ENCODE results near the gene UBE2S. TPM values are rescaled to one million over a fixed set of nuclear protein-coding genes. Genes with fewer than 3 reads are reported as not detected.

Gene UBE2S
- total RNA-seq, 2 donors from 2014 or later, result 16.3 to 17.9 TPM

DNA sequence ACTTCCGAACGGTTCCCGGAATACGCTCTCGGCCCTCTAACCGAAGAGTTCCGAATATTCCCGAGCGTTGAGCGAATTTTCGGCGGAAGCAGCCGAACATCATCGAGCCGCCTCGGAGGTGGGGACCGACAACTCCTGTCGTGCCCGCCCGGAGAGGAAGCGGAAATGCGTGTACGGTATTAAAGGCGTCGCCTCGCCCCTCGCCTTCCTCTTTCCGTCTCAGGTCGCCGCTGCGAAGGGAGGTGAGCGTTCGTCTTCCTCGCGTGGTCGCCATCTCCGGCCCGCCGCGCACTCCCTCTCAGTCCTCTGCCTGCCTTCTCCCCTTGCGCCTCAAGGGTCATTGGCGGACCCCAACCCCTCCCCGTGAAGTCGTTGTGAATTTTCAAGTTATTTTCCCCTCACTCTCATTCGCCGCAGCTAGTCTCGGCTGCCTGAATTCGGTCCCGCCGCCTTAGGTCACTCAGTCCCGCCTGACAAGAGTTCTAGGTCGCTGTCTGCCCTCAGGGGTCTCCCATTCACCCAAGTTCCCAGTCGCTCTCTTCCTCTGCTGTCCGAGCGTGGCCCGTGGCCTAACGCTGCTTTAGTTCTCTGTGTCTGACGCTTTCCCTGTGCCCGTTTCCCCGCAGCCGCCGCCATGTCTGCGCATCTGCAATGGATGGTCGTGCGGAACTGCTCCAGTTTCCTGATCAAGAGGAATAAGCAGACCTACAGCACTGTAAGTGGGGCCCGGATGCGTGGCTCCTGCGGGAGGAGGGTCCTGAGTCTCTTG is 21.7 kb downstream of the UBE2S start, which contains the start of gene RPL28:
Gene RPL28 (plus strand): TSS at position 209 of the 769 bp plus-strand sequence. CDS start 426 bp downstream, at position 635.
- Histone ChIP-seq H3K4me3 (peak within 1 kb of the TSS; percentile 99), H3K27me3 (replicated peaks; ENCODE audit: insufficient read depth) (no peaks in the 10 kb centered on the region), H3K4me1 (ENCODE audit: control insufficient read depth in 1 of 2, low read depth in 2 of 2) (peaks cover 31 to 52% of the 10 kb centered on the region in 2 donors), H3K36me3 (peaks cover 9% of the 10 kb centered on the region), H3K27ac (peak within 1 kb of the TSS; percentile 95 to 99), H3K9me3 (no peaks in the 10 kb centered on the region)
- DNase-seq (ENCODE audit: low spot score) (peak; percentile 89), ATAC-seq (ENCODE audit: insufficient number of reproducible peaks, low FRiP score, low read depth) (peak; percentile 73)
- TF ChIP-seq, protein P1, sequence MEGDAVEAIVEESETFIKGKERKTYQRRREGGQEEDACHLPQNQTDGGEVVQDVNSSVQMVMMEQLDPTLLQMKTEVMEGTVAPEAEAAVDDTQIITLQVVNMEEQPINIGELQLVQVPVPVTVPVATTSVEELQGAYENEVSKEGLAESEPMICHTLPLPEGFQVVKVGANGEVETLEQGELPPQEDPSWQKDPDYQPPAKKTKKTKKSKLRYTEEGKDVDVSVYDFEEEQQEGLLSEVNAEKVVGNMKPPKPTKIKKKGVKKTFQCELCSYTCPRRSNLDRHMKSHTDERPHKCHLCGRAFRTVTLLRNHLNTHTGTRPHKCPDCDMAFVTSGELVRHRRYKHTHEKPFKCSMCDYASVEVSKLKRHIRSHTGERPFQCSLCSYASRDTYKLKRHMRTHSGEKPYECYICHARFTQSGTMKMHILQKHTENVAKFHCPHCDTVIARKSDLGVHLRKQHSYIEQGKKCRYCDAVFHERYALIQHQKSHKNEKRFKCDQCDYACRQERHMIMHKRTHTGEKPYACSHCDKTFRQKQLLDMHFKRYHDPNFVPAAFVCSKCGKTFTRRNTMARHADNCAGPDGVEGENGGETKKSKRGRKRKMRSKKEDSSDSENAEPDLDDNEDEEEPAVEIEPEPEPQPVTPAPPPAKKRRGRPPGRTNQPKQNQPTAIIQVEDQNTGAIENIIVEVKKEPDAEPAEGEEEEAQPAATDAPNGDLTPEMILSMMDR (IDR thresholded peaks at IDR 0.05), result no peak

DNA sequence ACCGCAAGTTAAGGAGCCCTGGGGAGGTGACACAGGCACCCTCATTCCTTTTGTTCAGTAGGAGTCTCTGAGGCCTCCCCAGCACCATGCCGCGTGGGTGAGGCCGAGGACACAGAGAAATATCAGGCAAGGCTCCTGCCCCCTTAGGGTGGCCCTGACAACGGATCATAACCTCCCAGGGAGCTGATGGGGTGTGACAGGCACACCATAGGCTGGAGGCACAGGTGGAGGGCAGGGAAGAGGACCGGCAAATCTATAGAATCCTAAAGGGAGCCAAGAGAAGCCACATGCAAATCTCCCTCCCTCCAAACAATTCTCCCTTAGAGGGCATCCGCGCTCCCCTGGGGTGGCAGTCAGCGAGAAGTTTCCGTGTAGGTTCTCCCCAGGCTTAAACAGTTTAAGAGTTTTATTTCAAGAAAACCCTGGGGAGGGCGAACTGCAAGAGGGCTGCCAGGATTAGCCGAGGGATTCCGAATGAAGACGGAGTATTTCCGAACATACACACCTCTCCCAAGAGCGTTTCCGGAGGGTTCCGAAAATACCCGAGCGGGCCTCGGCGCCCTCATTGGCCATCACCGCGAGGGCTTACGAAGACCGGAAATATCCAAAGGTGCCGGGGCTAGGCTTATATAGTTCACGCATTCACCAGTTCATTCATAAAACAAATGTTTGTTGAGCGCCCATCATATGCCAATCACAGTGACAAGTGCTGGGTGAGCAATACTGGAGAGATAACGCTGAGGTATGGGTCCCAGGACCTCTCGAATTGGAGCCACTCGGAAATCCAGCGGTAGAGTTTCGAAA is 22.5 kb downstream of the UBE2S start:
- DNase-seq (ENCODE audit: low spot score), result peak; percentile 95
- Histone ChIP-seq H3K27me3 (replicated peaks; ENCODE audit: insufficient read depth) (no peaks in the 10 kb centered on the region), H3K4me3 (peak overlapping the region; percentile 99), H3K9me3 (no peaks in the 10 kb centered on the region), H3K36me3 (peaks cover 9% of the 10 kb centered on the region), H3K4me1 (ENCODE audit: control insufficient read depth in 1 of 2, low read depth in 2 of 2) (peaks cover 31 to 52% of the 10 kb centered on the region in 2 donors), H3K27ac (peak overlapping the region; percentile 95 to 99)
- ATAC-seq (ENCODE audit: insufficient number of reproducible peaks, low FRiP score, low read depth), result peak; percentile 88
- TF ChIP-seq, protein P1 (IDR thresholded peaks at IDR 0.05), result no peak

GRCh38 chr19:55384131-55384919 is 23.3 kb downstream of the UBE2S start, which contains the start of gene TMEM238:
Gene TMEM238 (minus strand): TSS chr19:55384292. CDS start chr19:55384259, 33 bp downstream.
- Histone ChIP-seq H3K27ac (peak within 1 kb of the TSS; percentile 95 to 99), H3K4me1 (ENCODE audit: control insufficient read depth in 1 of 2, low read depth in 2 of 2) (peaks cover 31 to 47% of the 10 kb centered on the region in 2 donors), H3K9me3 (no peaks in the 10 kb centered on the region), H3K4me3 (peak within 1 kb of the TSS; percentile 99), H3K36me3 (peaks cover 9% of the 10 kb centered on the region), H3K27me3 (replicated peaks; ENCODE audit: insufficient read depth) (no peaks in the 10 kb centered on the region)
- TF ChIP-seq, protein P1 (IDR thresholded peaks at IDR 0.05), result no peak
- DNase-seq (ENCODE audit: low spot score), result no peak
- no peak for ATAC-seq (ENCODE audit: insufficient number of reproducible peaks, low FRiP score, low read depth)

DNA sequence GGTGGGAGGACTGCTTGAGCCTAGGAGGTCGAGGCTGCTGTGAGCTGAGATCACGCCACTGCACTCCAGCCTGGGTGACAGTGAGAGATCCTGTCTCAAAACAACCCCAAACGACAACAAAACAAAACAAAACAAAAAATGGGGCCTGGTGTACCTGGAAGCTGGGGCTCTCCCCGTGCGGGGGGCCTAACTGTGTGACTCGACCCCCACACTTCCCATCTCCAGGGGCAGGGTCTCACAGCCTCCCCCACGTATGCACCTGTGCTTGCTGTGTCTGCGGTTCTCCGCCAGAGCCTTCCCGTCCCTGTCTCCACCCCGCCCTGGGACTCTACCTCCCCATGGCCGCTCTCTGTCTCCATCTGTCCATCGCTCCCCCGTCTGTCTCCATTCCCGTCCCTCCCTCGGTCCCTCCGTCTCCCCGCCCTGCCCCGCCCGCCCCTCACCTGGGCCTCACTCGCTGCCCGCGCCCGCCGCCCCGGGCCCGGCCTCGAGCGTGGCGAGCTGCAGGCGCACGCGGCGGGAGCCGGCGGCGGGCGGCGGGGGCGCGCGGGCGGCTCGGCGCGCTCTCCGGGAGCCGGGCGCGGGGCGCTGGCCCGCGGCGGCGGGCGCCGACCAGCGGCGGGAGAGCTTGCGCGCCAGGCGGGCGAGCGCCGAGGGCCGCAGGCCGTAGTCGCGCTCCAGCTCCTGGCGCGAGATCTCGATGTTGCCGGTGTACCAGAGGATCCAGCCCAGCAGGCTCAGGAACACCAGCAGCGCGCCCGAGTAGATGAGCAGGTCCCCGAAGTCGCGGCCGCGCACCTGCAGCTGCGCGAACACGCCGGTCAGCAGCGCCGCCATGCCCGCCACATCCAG is 24.1 kb downstream of the UBE2S start:
- H3K9me3 ChIP-seq, result no peaks in the 10 kb centered on the region
- peak overlapping the region; percentile 95 to 99 for H3K27ac ChIP-seq
- DNase-seq (ENCODE audit: low spot score) (no peak), ATAC-seq (ENCODE audit: insufficient number of reproducible peaks, low FRiP score, low read depth) (no peak)
- TF ChIP-seq, protein P1 (IDR thresholded peaks at IDR 0.05), result no peak
- no peaks in the 10 kb centered on the region for H3K27me3 ChIP-seq (replicated peaks; ENCODE audit: insufficient read depth)
- H3K4me3 ChIP-seq, result peak overlapping the region; percentile 99
- peaks cover 9% of the 10 kb centered on the region for H3K36me3 ChIP-seq
- peaks cover 31 to 39% of the 10 kb centered on the region in 2 donors for H3K4me1 ChIP-seq (ENCODE audit: control insufficient read depth in 1 of 2, low read depth in 2 of 2)

Data from thoracic aorta (tissue), 2 donors.